IMR-90 (cell line): ENCODE data around the gene NR2C1. TPM values are rescaled to one million over a fixed set of nuclear protein-coding genes. Genes with fewer than 3 reads are reported as not detected.

Source experiments
- ATAC-seq: fragments of 200-7000 bp; cut with Tn5 transposase; 2 replicates; pipeline ENCODE4 v1.9.1; 2020; ENCODE audit warnings: low read depth, mild to moderate bottlenecking, moderate library complexity
- Bru-seq: library from RNA; stranded (reverse); fragments of 400-500 nt; gene quantifications from one replicate; lab custom pipeline; 2021; lab: Mats Ljungman, UMichigan
- BruChase-seq, 2 experiments: library from RNA; stranded (reverse); fragments of 400-500 nt; gene quantifications; one replicate each; lab custom pipeline; 2021; lab: Mats Ljungman, UMichigan
- BruUV-seq: library from RNA; stranded (reverse); fragments of 400-500 nt; replicated peaks from 2 replicates; lab custom pipeline; 2021; lab: Mats Ljungman, UMichigan
- CTCF ChIA-PET: fragments of 300-600 bp; formaldehyde crosslinking; extraction: SDS; loops from one replicate; lab custom pipeline; 2021; ENCODE audit warnings: antibody characterized with exemption; lab: Yijun Ruan, JAX
- POLR2A ChIA-PET: fragments of 300-600 bp; sonication (Branson Sonifier 250); formaldehyde crosslinking; loops from one replicate; lab custom pipeline; 2022; ENCODE audit warnings: antibody characterized with exemption; ENCODE audit not compliant: unreplicated experiment; lab: Charles Lee
- DNase-seq: peaks from one replicate; pipeline ENCODE4 v3.0.0; 2013
- H2AFZ ChIP-seq: replicated peaks from 2 replicates; pipeline ENCODE3; 2013; ENCODE audit warnings: low read length, mild to moderate bottlenecking; ENCODE audit not compliant: poor library complexity
- H2AK5ac ChIP-seq: 2 replicates; pipeline ENCODE4 v1.6.1; 2013; ENCODE audit warnings: low read depth, low read length, inconsistent platforms
- H2AK9ac ChIP-seq: replicated peaks from 2 replicates; pipeline ENCODE3; 2013; ENCODE audit warnings: mild to moderate bottlenecking, low read depth, low read length, moderate library complexity; ENCODE audit not compliant: poor library complexity
- H2BK120ac ChIP-seq: 2 replicates; pipeline ENCODE4 v1.6.1; 2013; ENCODE audit warnings: low read depth, low read length, inconsistent platforms
- H2BK15ac ChIP-seq: 3 replicates; pipeline ENCODE4 v1.6.1; 2013; ENCODE audit warnings: low read depth, low read length, inconsistent platforms
- H2BK20ac ChIP-seq: 2 replicates; pipeline ENCODE4 v1.6.1; 2013; ENCODE audit warnings: low read depth, mild to moderate bottlenecking, inconsistent platforms, low read length, moderate library complexity
- H2BK5ac ChIP-seq: 2 replicates; pipeline ENCODE4 v1.6.1; 2013; ENCODE audit warnings: mild to moderate bottlenecking, low read depth, low read length, inconsistent platforms; ENCODE audit not compliant: poor library complexity, severe bottlenecking
- H3K14ac ChIP-seq: replicated peaks from 2 replicates; pipeline ENCODE4 v1.6.1; 2013; ENCODE audit warnings: low read depth, low read length, inconsistent platforms
- H3K18ac ChIP-seq: 2 replicates; pipeline ENCODE4 v1.6.1; 2013; ENCODE audit warnings: low read depth, low read length, control low read depth
- H3K23ac ChIP-seq: 2 replicates; pipeline ENCODE4 v1.6.1; 2013; ENCODE audit warnings: low read depth, low read length, inconsistent platforms
- H3K27ac ChIP-seq: 2 replicates; pipeline ENCODE4 v1.5.1; 2013; ENCODE audit warnings: mild to moderate bottlenecking, control low read depth, low read length; ENCODE audit not compliant: insufficient read depth
- H3K27me3 ChIP-seq: 2 replicates; pipeline ENCODE4 v1.6.1; 2013; ENCODE audit warnings: low read length; ENCODE audit not compliant: control insufficient read depth, insufficient read depth
- H3K36me3 ChIP-seq: 2 replicates; pipeline ENCODE4 v1.6.1; 2013; ENCODE audit warnings: low read length, mixed read lengths; ENCODE audit not compliant: control insufficient read depth, insufficient read depth
- H3K4ac ChIP-seq: 2 replicates; pipeline ENCODE4 v1.6.1; 2013; ENCODE audit warnings: low read depth, low read length, inconsistent platforms
- H3K4me1 ChIP-seq: 2 replicates; pipeline ENCODE4 v1.6.1; 2013; ENCODE audit warnings: low read length, mixed read lengths; ENCODE audit not compliant: control insufficient read depth, insufficient read depth
- H3K4me2 ChIP-seq: 2 replicates; pipeline ENCODE4 v1.6.1; 2013; ENCODE audit warnings: low read depth, mild to moderate bottlenecking, control low read depth, low read length, moderate library complexity
- H3K4me3 ChIP-seq: 2 replicates; pipeline ENCODE4 v1.5.1; 2013; ENCODE audit warnings: low read depth, mild to moderate bottlenecking, control low read depth, low read length, moderate library complexity; ENCODE audit not compliant: insufficient read depth
- H3K56ac ChIP-seq: 2 replicates; pipeline ENCODE4 v1.6.1; 2013; ENCODE audit warnings: low read length, inconsistent platforms; ENCODE audit not compliant: insufficient read depth; ENCODE audit errors: extremely low read depth
- H3K79me1 ChIP-seq, 2 experiments: 2 replicates each; pipeline ENCODE4 v1.6.1; 2013; ENCODE audit warnings: low read length in 2 of 2, inconsistent platforms in 1 of 2, low read depth in 1 of 2
- H3K9ac ChIP-seq: 2 replicates; pipeline ENCODE4 v1.6.1; 2013; ENCODE audit warnings: low read depth, low read length, control low read depth
- H3K9me1 ChIP-seq: 2 replicates; pipeline ENCODE4 v1.6.1; 2013; ENCODE audit warnings: low read length, inconsistent platforms; ENCODE audit not compliant: insufficient read depth
- H3K9me3 ChIP-seq: 2 replicates; pipeline ENCODE4 v1.6.1; 2013; ENCODE audit warnings: low read length; ENCODE audit not compliant: control insufficient read depth, insufficient read depth
- H4K20me1 ChIP-seq: 2 replicates; pipeline ENCODE4 v1.6.1; 2013; ENCODE audit warnings: low read length, inconsistent platforms; ENCODE audit not compliant: insufficient read depth
- H4K5ac ChIP-seq: 2 replicates; pipeline ENCODE4 v1.6.1; 2013; ENCODE audit warnings: mild to moderate bottlenecking, low read depth, low read length, control low read depth
- H4K8ac ChIP-seq, 2 experiments: 2 replicates each; pipeline ENCODE4 v1.6.1; 2013; ENCODE audit warnings: low read depth in 2 of 2, low read length in 2 of 2, control low read depth in 1 of 2, inconsistent platforms in 1 of 2
- H4K91ac ChIP-seq: 2 replicates; pipeline ENCODE4 v1.6.1; 2013; ENCODE audit warnings: low read depth, low read length, inconsistent platforms; ENCODE audit not compliant: insufficient read depth
- CEBPB ChIP-seq: IDR thresholded peaks from 2 replicates; pipeline ENCODE4 v1.6.1; 2012; ENCODE audit warnings: low read depth, low read length, improper control_type of control experiment
- CHD1 ChIP-seq: IDR thresholded peaks from 2 replicates; pipeline ENCODE4 v1.6.1; 2012; ENCODE audit warnings: low read depth, low read length, improper control_type of control experiment
- CTCF ChIP-seq: conservative IDR thresholded peaks from 2 replicates; pipeline ENCODE4 v1.5.1; 2012; ENCODE audit warnings: mild to moderate bottlenecking, low read depth, low read length, improper control_type of control experiment
- ELK1 ChIP-seq: fragments of 150-350 bp; IDR thresholded peaks from 2 replicates; pipeline ENCODE4 v1.6.1; 2016; ENCODE audit warnings: low read depth, mild to moderate bottlenecking, low read length, moderate library complexity, borderline replicate concordance
- FOS ChIP-seq: fragments of 150-350 bp; IDR thresholded peaks from 2 replicates; pipeline ENCODE4 v1.6.1; 2016; ENCODE audit warnings: low read depth, low read length
- MAZ ChIP-seq: IDR thresholded peaks from 2 replicates; pipeline ENCODE4 v1.6.1; 2012; ENCODE audit warnings: low read depth, mild to moderate bottlenecking, low read length, improper control_type of control experiment, moderate library complexity, borderline replicate concordance
- MXI1 ChIP-seq: IDR thresholded peaks from 2 replicates; pipeline ENCODE4 v1.6.1; 2012; ENCODE audit warnings: low read depth, mild to moderate bottlenecking, low read length, moderate library complexity, borderline replicate concordance
- NFE2L2 ChIP-seq: fragments of 150-350 bp; IDR thresholded peaks from 2 replicates; pipeline ENCODE4 v1.6.1; 2016; ENCODE audit warnings: low read depth, mild to moderate bottlenecking, low read length
- RAD21 ChIP-seq: IDR thresholded peaks from 2 replicates; pipeline ENCODE4 v1.6.1; 2012; ENCODE audit warnings: low read length, improper control_type of control experiment
- RCOR1 ChIP-seq: IDR thresholded peaks from 2 replicates; pipeline ENCODE4 v1.6.1; 2012; ENCODE audit warnings: mild to moderate bottlenecking, low read length, improper control_type of control experiment; ENCODE audit not compliant: insufficient replicate concordance
- SMC3 ChIP-seq: fragments of 150-350 bp; IDR thresholded peaks from 2 replicates; pipeline ENCODE4 v1.6.1; 2016; ENCODE audit warnings: low read depth, mild to moderate bottlenecking, antibody characterized with exemption, low read length, moderate library complexity
- WGBS, 2 experiments: methylation state at CpG; one replicate each; pipeline versions ENCODE4 v1.1.5 to v1.1.7; 2013; ENCODE audit warnings: missing lambda C conversion rate in 2 of 2; ENCODE audit not compliant: insufficient read length in 1 of 2; ENCODE audit errors: extremely low coverage in 2 of 2; 5-methylcytosine and 5-hydroxymethylcytosine counted together
- dilution Hi-C: fragments of 300-500 bp; cut with HindIII; formaldehyde crosslinking; loops from one replicate; pipeline ENCODE4 v1.14.3; 2018; ENCODE audit warnings: low sequenced_read_pairs; ENCODE audit not compliant: unreplicated experiment
- in situ Hi-C: fragments of 300-500 bp; cut with MboI; formaldehyde crosslinking; loops from 3 replicates; pipeline ENCODE4 v1.14.3; 2019; ENCODE audit warnings: low sequenced_read_pairs, inconsistent platforms, mixed read lengths
- intact Hi-C: fragments of 100-400 bp; cut with micrococcal nuclease; formaldehyde crosslinking; loops from 2 replicates; pipeline ENCODE4 v1.10.0; 2022
- long read RNA-seq: library from polyadenylated mRNA; unstranded; transcript quantifications from one replicate; pipeline ENCODE4 v2.0.0, GENCODE V29; 2021; ENCODE audit not compliant: unreplicated experiment
- polyA plus RNA-seq, 3 experiments: library from polyadenylated mRNA; depleted of rRNA; stranded (reverse); fragments of >200 nt; gene quantifications; 2 replicates each; pipeline ENCODE4 v1.2.3, GENCODE V29; 2012; ENCODE audit warnings: low replicate concordance in 1 of 3
- total RNA-seq: library from RNA; depleted of rRNA; stranded (reverse); fragments of >200 nt; gene quantifications from 2 replicates; pipeline ENCODE4 v1.2.3, GENCODE V29; 2012; rRNA removed

Gene NR2C1
- total RNA-seq (12.7 and 17.2 TPM in 2 replicates), polyA plus RNA-seq (2012; rRNA removed) (12.9 and 14.1 TPM in 2 replicates), Bru-seq, nascent RNA (percentile 73 among the genes with signal in this experiment), BruChase-seq, experiment 1, labeled RNA remaining after a 6-hour chase (percentile 68 among the genes with signal in this experiment), BruChase-seq, experiment 2, labeled RNA remaining after a 2-hour chase (percentile 66 among the genes with signal in this experiment)
- 1.7 and 2.5 TPM in 2 replicates for polyA plus RNA-seq (2012; cell fraction: cytosol; rRNA removed)
- 32.2 and 127 TPM in 2 replicates for polyA plus RNA-seq (2012; cell fraction: nucleus; rRNA removed; ENCODE audit: low replicate concordance)
- long read RNA-seq, full-length matches to known transcripts = 14 of 30 reads
- long read RNA-seq, partial matches to known transcripts = 1 of 30 reads
- long read RNA-seq, other reads (novel, unspliced or antisense) = 15 of 30 reads

GRCh38 chr12:95072900-95073697, at the start of gene NR2C1:
Gene NR2C1, minus strand, starts transcription at chr12:95073618. Its CDS starts 6,234 bp downstream, at chr12:95067384.
- Histone ChIP-seq H3K9ac (peak within 1 kb of the TSS; percentile 97), H2BK5ac (peak within 1 kb of the TSS; percentile 75), H3K23ac (peak within 1 kb of the TSS; percentile 93), H2AFZ (peak within 1 kb of the TSS; percentile 100), H3K79me1 (peaks cover 4 to 32% of the 10 kb centered on the region in 2 experiments; a peak in 3 of 4 replicates), H4K20me1 (no peaks in the 10 kb centered on the region; the same call in 1 of the 2 replicates), H3K36me3 (no peaks in the 10 kb centered on the region), H3K4me1 (no peaks in the 10 kb centered on the region), H2BK120ac (peak within 1 kb of the TSS; percentile 76), H3K56ac (peak within 1 kb of the TSS; percentile 81), H3K4me3 (peak within 1 kb of the TSS; percentile 98), H3K9me3 (no peaks in the 10 kb centered on the region), H4K91ac (peak within 1 kb of the TSS; percentile 79), H3K14ac (peak within 1 kb of the TSS; percentile 83), H2AK5ac (no peak within 1 kb of the TSS; the same call in 1 of the 2 replicates), H2AK9ac (peak within 1 kb of the TSS; percentile 87), H3K18ac (peak within 1 kb of the TSS; percentile 84), H3K4ac (peak within 1 kb of the TSS; percentile 77), H2BK20ac (no peak within 1 kb of the TSS; the same call in 1 of the 2 replicates), H3K27ac (peak within 1 kb of the TSS; percentile 97), H2BK15ac (0 out of 3 replicates have a peak within 1 kb of the TSS, but pooled peaks have one; percentile 3), H4K5ac (peak within 1 kb of the TSS; percentile 89), H3K4me2 (peak within 1 kb of the TSS; percentile 97), H4K8ac (peak within 1 kb of the TSS; percentile 87 to 92), H3K27me3 (no peaks in the 10 kb centered on the region), H3K9me1 (no peaks in the 10 kb centered on the region; the same call in 1 of the 2 replicates)
- DNase-seq (peak; percentile 92), ATAC-seq (peak; percentile 95)
- CTCF ChIA-PET = interaction anchor here (0.5 to 2.2 kb wide), 8 partner anchors 11 to 461 kb away, joined by 3 to 10 read pairs (median 4); no protein-coding TSS in a partner anchor
- dilution Hi-C loops = no loop called here
- BruUV-seq = no TSS peak
- in situ Hi-C loops = no loop called here
- WGBS, 2 experiments = 2% methylated on average over 12 of the region's 99 CpGs; no CpG with 5 or more reads in 1 of the 2 experiments
- POLR2A ChIA-PET = interaction anchor here (0.5 to 0.7 kb wide), 3 partner anchors 69 to 124 kb away, joined by 3 to 7 read pairs (median 4); partner anchors contain the start of gene NDUFA12
- intact Hi-C loops = loop anchor here (2.0 to 10.0 kb wide), 3 partner anchors 144 to 368 kb away; partner anchors contain the start of genes FGD6 and VEZT
- peak; percentile 48 for TF ChIP-seq SMC3
- peak; percentile 96; the same call in 1 of the 2 replicates for TF ChIP-seq MAZ
- TF ChIP-seq CEBPB = no peak
- no peak; the same call in 1 of the 2 replicates for TF ChIP-seq RAD21
- no peak for TF ChIP-seq NFE2L2
- TF ChIP-seq MXI1 = no peak
- TF ChIP-seq ELK1 = no peak
- TF ChIP-seq CTCF = no peak; the same call in 1 of the 2 replicates
- TF ChIP-seq CHD1 = no peak
- TF ChIP-seq RCOR1 = no peak
- no peak for TF ChIP-seq FOS
